Glomerular endothelial cell (primary cell): ENCODE results near the gene C1orf159. TPM values are rescaled to one million over a fixed set of nuclear protein-coding genes. Genes with fewer than 3 reads are reported as not detected.

ENCODE experiments used
- total RNA-seq: library from RNA; depleted of rRNA; stranded (reverse); fragments of >200 nt; gene quantifications from 2 replicates; pipeline ENCODE4 v1.2.3, GENCODE V29; 2015

Gene C1orf159
- total RNA-seq, 1 donor from 2014 or later: 32.1 TPM

Other genes with a start within 250 kb of the C1orf159 start
- gene SAMD11, start 192.2 kb downstream of the C1orf159 start, total RNA-seq: 2.0 TPM in 1 of 2 replicates, not detected in the other
- gene NOC2L, start 156.8 kb downstream of the C1orf159 start, total RNA-seq: 73.8 and 73.9 TPM in 2 replicates
- gene KLHL17, start 155.5 kb downstream of the C1orf159 start, total RNA-seq: 11.7 and 21.1 TPM in 2 replicates
- 1.4 and 2.0 TPM in 2 replicates for gene PLEKHN1, start 149.6 kb downstream of the C1orf159 start, total RNA-seq
- not detected in 2 replicates for gene PERM1, start 134.0 kb downstream of the C1orf159 start, total RNA-seq
- gene HES4, start 116.0 kb downstream of the C1orf159 start, total RNA-seq: 90.3 and 219 TPM in 2 replicates
- 196 and 518 TPM in 2 replicates for gene ISG15, start 102.6 kb downstream of the C1orf159 start, total RNA-seq
- 306 and 382 TPM in 2 replicates for gene AGRN, start 96.0 kb downstream of the C1orf159 start, total RNA-seq
- gene RNF223, start 41.8 kb downstream of the C1orf159 start, total RNA-seq: not detected in 2 replicates
- gene TTLL10, start 57.8 kb upstream of the C1orf159 start, total RNA-seq: not detected in 2 replicates
- 0.58 TPM in 1 of 2 replicates, not detected in the other for gene TNFRSF18, start 90.5 kb upstream of the C1orf159 start, total RNA-seq
- 5.6 and 58.5 TPM in 2 replicates for gene TNFRSF4, start 98.1 kb upstream of the C1orf159 start, total RNA-seq
- 272 and 308 TPM in 2 replicates for gene SDF4, start 115.9 kb upstream of the C1orf159 start, total RNA-seq
- 47.9 and 63.4 TPM in 2 replicates for gene B3GALT6, start 116.1 kb upstream of the C1orf159 start, total RNA-seq
- gene C1QTNF12, start 130.6 kb upstream of the C1orf159 start, total RNA-seq: 0.76 and 1.7 TPM in 2 replicates
- 44.4 and 80.3 TPM in 2 replicates for gene UBE2J2, start 157.8 kb upstream of the C1orf159 start, total RNA-seq
- 0.34 and 1.4 TPM in 2 replicates for gene SCNN1D, start 164.3 kb upstream of the C1orf159 start, total RNA-seq
- 33.6 and 62.4 TPM in 2 replicates for gene ACAP3, start 191.8 kb upstream of the C1orf159 start, total RNA-seq
- 32.1 and 36.2 TPM in 2 replicates for gene PUSL1, start 192.5 kb upstream of the C1orf159 start, total RNA-seq
- gene INTS11, start 208.6 kb upstream of the C1orf159 start, total RNA-seq: 104 and 110 TPM in 2 replicates
- 46.5 and 56.5 TPM in 2 replicates for gene CPTP, start 208.7 kb upstream of the C1orf159 start, total RNA-seq
- gene TAS1R3, start 215.2 kb upstream of the C1orf159 start, total RNA-seq: 0.35 TPM in 1 of 2 replicates, not detected in the other
- gene DVL1, start 233.3 kb upstream of the C1orf159 start, total RNA-seq: 56.5 and 56.9 TPM in 2 replicates
- 25.8 and 39.1 TPM in 2 replicates for gene MXRA8, start 242.5 kb upstream of the C1orf159 start, total RNA-seq